Measurements from ENCODE around the gene SCUBE1. TPM values are rescaled to one million over a fixed set of nuclear protein-coding genes. Genes with fewer than 3 reads are reported as not detected.

The SCUBE1 gene
- total RNA-seq, 5 donors from 2014 or later (not counting 1 experiment from before 2014, with no cell fraction given) = 0.03 to 0.10 TPM; not detected in 3

DNA sequence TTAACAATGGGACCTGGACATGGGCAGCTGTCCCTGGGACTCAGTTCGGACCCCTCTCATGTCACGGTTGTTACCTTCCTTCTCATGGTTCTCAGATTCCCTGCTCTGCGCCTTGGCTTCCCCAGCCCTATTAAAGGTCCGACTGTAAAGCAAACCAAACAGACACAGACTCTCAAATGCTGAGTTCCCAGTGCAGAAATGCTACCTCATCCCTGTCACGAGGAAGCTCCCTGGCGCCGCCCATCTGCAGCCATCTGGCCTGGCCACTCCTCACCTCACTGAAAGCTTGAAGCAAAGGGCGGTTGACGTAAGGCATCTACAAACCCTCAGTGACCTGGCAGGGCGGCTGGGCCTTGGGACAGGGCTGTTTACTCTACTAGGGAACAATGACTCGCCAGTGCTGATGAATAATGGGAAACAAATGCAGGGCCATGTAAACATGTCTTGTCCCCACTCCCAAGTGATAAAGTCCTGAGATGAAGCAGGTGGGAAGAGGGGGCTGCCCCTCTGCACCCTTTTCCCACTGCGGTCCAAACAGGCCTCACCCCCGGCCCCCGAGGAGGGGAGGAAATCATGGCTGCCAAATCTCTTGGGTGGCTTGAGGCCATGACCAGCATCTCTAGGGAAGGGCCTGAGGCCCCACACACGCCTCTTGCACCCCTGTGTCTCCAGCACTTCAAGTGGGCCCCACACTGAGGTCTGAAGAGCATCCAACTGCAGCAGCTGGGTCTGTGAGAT is 49.3 kb downstream of the SCUBE1 start:
- no peaks in the 10 kb centered on the region for H3K36me3 ChIP-seq (ENCODE audit: control insufficient read depth in 2 of 2, extremely low read depth in 1 of 2, insufficient read depth in 1 of 2, low read length in 1 of 2)
- H3K9me3 ChIP-seq = no peaks in the 10 kb centered on the region
- peaks cover 0 to 4% of the 10 kb centered on the region in 2 experiments for H3K27me3 ChIP-seq (replicated peaks in 1 of 2; ENCODE audit: control insufficient read depth in 2 of 2, extremely low read depth in 1 of 2, insufficient read depth in 2 of 2, low read length in 1 of 2)
- POLR2A ChIA-PET = no interaction called here
- no peak overlapping the region for H3K4me3 ChIP-seq (ENCODE audit: control insufficient read depth in 1 of 2, extremely low read depth in 1 of 2, low read length in 1 of 2)
- 78% methylated on average over 11 of the region's 15 CpGs for WGBS (ENCODE audit: insufficient coverage)
- ATAC-seq (replicated peaks in 1 of 4) (no peak), DNase-seq (no peak)
- Mint-ChIP-seq H3K4me1 (peaks cover 0 to 6% (median 3%) of the 10 kb centered on the region in 3 donors), H3K27ac (no peak overlapping the region), H3K27me3 (peaks cover 0 to 2% of the 10 kb centered on the region in 2 donors), H3K4me3 (no peak overlapping the region), H3K36me3 (no peaks in the 10 kb centered on the region), H3K9me3 (no peaks in the 10 kb centered on the region)
- no peak overlapping the region for H3K27ac ChIP-seq (ENCODE audit: low read length)
- CTCF ChIA-PET = no interaction called here
- H3K4me1 ChIP-seq (ENCODE audit: control insufficient read depth in 1 of 2, extremely low read depth in 1 of 2, insufficient read depth in 2 of 2, low read length in 2 of 2) = peaks cover 0 to 11% of the 10 kb centered on the region in 2 experiments

DNA sequence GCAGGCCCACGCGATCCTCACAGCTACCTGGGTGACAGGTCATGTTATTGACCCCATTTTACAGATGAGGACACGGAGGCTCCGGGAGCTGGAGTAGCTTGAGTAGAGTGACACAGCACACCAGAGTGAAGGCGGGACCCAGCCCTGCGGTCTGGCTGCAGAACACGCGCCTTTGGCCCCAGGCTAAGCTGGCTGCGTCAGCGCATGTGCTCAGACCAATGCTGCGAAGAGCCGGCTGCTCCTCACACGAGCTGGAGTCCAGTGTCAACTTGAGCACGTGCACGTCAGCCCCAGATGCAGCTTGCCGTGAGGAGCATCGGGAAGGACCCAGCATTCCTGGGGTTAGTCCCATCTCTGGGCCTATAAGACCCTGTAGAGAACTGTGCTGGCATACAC is 49.9 kb downstream of the SCUBE1 start:
- no peaks in the 10 kb centered on the region for H3K9me3 Mint-ChIP-seq
- Histone ChIP-seq H3K27me3 (replicated peaks in 1 of 2; ENCODE audit: control insufficient read depth in 2 of 2, extremely low read depth in 1 of 2, insufficient read depth in 2 of 2, low read length in 1 of 2) (peaks cover 0 to 4% of the 10 kb centered on the region in 2 experiments), H3K4me1 (ENCODE audit: control insufficient read depth in 1 of 2, extremely low read depth in 1 of 2, insufficient read depth in 2 of 2, low read length in 2 of 2) (peaks cover 0 to 16% of the 10 kb centered on the region in 2 experiments), H3K9me3 (no peaks in the 10 kb centered on the region), H3K27ac (ENCODE audit: low read length) (no peak overlapping the region), H3K36me3 (ENCODE audit: control insufficient read depth in 2 of 2, extremely low read depth in 1 of 2, insufficient read depth in 1 of 2, low read length in 1 of 2) (no peaks in the 10 kb centered on the region), H3K4me3 (ENCODE audit: control insufficient read depth in 1 of 2, extremely low read depth in 1 of 2, low read length in 1 of 2) (no peak overlapping the region)
- peaks cover 0 to 2% of the 10 kb centered on the region in 2 donors for H3K27me3 Mint-ChIP-seq
- ATAC-seq (replicated peaks in 1 of 4) (no peak), DNase-seq (no peak)
- 86% methylated on average over 15 of the region's 17 CpGs for WGBS (ENCODE audit: insufficient coverage)
- no peaks in the 10 kb centered on the region for H3K36me3 Mint-ChIP-seq
- H3K4me1 Mint-ChIP-seq = peaks cover 0 to 6% (median 3%) of the 10 kb centered on the region in 3 donors
- H3K27ac Mint-ChIP-seq = no peak overlapping the region
- POLR2A ChIA-PET = no interaction called here
- H3K4me3 Mint-ChIP-seq = no peak overlapping the region
- CTCF ChIA-PET = no interaction called here

DNA sequence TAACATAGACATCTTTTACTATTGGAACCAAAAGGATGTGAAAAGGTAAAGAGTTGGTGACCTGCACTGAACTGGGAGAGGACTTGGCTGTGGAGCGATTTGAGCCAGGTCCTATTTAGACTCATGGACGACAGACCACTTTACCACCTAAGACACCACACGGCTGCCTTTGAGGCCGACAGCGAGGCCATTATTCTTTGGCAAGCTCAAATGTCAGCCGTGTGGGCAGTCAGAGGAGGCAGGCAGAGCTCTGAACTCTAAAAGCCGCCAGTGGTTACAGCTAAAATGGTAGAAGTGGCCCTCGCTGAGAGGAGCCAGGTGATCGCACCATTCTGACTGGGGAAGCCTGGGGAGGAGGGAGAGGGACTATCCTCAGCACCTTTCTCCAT is 50.5 kb downstream of the SCUBE1 start:
- Histone ChIP-seq H3K27me3 (replicated peaks in 1 of 2; ENCODE audit: control insufficient read depth in 2 of 2, extremely low read depth in 1 of 2, insufficient read depth in 2 of 2, low read length in 1 of 2) (no peaks in the 10 kb centered on the region), H3K4me3 (ENCODE audit: control insufficient read depth in 1 of 2, extremely low read depth in 1 of 2, low read length in 1 of 2) (no peak overlapping the region), H3K9me3 (no peaks in the 10 kb centered on the region), H3K4me1 (ENCODE audit: control insufficient read depth in 1 of 2, extremely low read depth in 1 of 2, insufficient read depth in 2 of 2, low read length in 2 of 2) (peaks cover 0 to 16% of the 10 kb centered on the region in 2 experiments), H3K27ac (ENCODE audit: low read length) (no peak overlapping the region), H3K36me3 (ENCODE audit: control insufficient read depth in 2 of 2, extremely low read depth in 1 of 2, insufficient read depth in 1 of 2, low read length in 1 of 2) (no peaks in the 10 kb centered on the region)
- no peaks in the 10 kb centered on the region for H3K36me3 Mint-ChIP-seq
- no CpG with 5 or more reads among the region's 9 CpGs for WGBS (ENCODE audit: insufficient coverage)
- ATAC-seq (replicated peaks in 1 of 4) (no peak), DNase-seq (no peak)
- POLR2A ChIA-PET = no interaction called here
- no peak overlapping the region for H3K4me3 Mint-ChIP-seq
- peaks cover 0 to 2% of the 10 kb centered on the region in 2 donors for H3K27me3 Mint-ChIP-seq
- peaks cover 0 to 6% (median 3%) of the 10 kb centered on the region in 3 donors for H3K4me1 Mint-ChIP-seq
- no peak overlapping the region for H3K27ac Mint-ChIP-seq
- CTCF ChIA-PET = no interaction called here
- H3K9me3 Mint-ChIP-seq = no peaks in the 10 kb centered on the region

DNA sequence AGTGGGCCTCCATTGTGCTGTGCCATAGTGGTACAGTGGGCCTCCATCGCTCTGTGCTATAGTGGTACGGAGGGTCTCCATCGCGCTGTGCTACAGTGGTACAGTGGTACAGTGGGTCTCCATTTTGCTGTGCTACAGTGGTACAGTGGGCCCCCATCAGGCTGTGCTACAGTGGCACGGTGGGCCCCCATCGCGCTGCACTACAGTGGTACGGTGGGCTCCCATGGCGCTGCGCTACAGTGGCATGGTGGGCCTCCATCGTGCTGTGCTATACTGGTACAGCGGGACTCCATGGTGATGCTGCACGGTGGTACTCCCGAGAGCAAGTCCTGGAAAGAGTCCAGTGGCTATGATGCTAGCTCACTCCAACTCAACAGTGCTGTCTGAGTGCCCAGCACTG is 51.8 kb downstream of the SCUBE1 start:
- no peak for DNase-seq
- no peak overlapping the region for H3K4me3 ChIP-seq (ENCODE audit: control insufficient read depth in 1 of 2, extremely low read depth in 1 of 2, low read length in 1 of 2)
- H3K9me3 Mint-ChIP-seq = no peaks in the 10 kb centered on the region
- H3K27me3 ChIP-seq (replicated peaks in 1 of 2; ENCODE audit: control insufficient read depth in 2 of 2, extremely low read depth in 1 of 2, insufficient read depth in 2 of 2, low read length in 1 of 2) = no peaks in the 10 kb centered on the region
- no peak overlapping the region for H3K4me3 Mint-ChIP-seq
- peaks cover 0 to 2% of the 10 kb centered on the region in 2 donors for H3K27me3 Mint-ChIP-seq
- peaks cover 0 to 16% of the 10 kb centered on the region in 2 experiments for H3K4me1 ChIP-seq (ENCODE audit: control insufficient read depth in 1 of 2, extremely low read depth in 1 of 2, insufficient read depth in 2 of 2, low read length in 2 of 2)
- H3K36me3 ChIP-seq (ENCODE audit: control insufficient read depth in 2 of 2, extremely low read depth in 1 of 2, insufficient read depth in 1 of 2, low read length in 1 of 2) = no peaks in the 10 kb centered on the region
- ChIA-PET CTCF (no interaction called here), POLR2A (no interaction called here)
- H3K27ac ChIP-seq (ENCODE audit: low read length) = no peak overlapping the region
- WGBS (ENCODE audit: insufficient coverage) = 97% methylated on average over 14 of the region's 14 CpGs
- no peaks in the 10 kb centered on the region for H3K9me3 ChIP-seq
- H3K36me3 Mint-ChIP-seq = no peaks in the 10 kb centered on the region
- no peak for ATAC-seq (replicated peaks in 1 of 4)
- H3K27ac Mint-ChIP-seq = no peak overlapping the region
- peaks cover 0 to 6% (median 3%) of the 10 kb centered on the region in 3 donors for H3K4me1 Mint-ChIP-seq

- Mint-ChIP-seq H3K4me3 (no peak overlapping the region), H3K27ac (no peak overlapping the region), H3K36me3 (no peaks in the 10 kb centered on the region), H3K27me3 (peaks cover 0 to 2% of the 10 kb centered on the region in 2 donors), H3K9me3 (no peaks in the 10 kb centered on the region), H3K4me1 (peaks cover 0 to 6% (median 3%) of the 10 kb centered on the region in 3 donors)
- H3K27ac ChIP-seq (ENCODE audit: low read length) = no peak overlapping the region
- H3K36me3 ChIP-seq (ENCODE audit: control insufficient read depth in 2 of 2, extremely low read depth in 1 of 2, insufficient read depth in 1 of 2, low read length in 1 of 2) = no peaks in the 10 kb centered on the region
- ChIA-PET POLR2A (no interaction called here), CTCF (interaction anchor here in 1 of 2 donors (0.6 kb wide), 1 partner anchor 54 kb away, joined by 3 read pairs; no protein-coding TSS in a partner anchor)
- H3K4me1 ChIP-seq (ENCODE audit: control insufficient read depth in 1 of 2, extremely low read depth in 1 of 2, insufficient read depth in 2 of 2, low read length in 2 of 2) = peaks cover 0 to 16% of the 10 kb centered on the region in 2 experiments
- ATAC-seq (replicated peaks in 1 of 4) (no peak), DNase-seq (no peak)
- H3K9me3 ChIP-seq = no peaks in the 10 kb centered on the region
- no peak overlapping the region for H3K4me3 ChIP-seq (ENCODE audit: control insufficient read depth in 1 of 2, extremely low read depth in 1 of 2, low read length in 1 of 2)
- H3K27me3 ChIP-seq (replicated peaks in 1 of 2; ENCODE audit: control insufficient read depth in 2 of 2, extremely low read depth in 1 of 2, insufficient read depth in 2 of 2, low read length in 1 of 2) = peaks cover 0 to 7% of the 10 kb centered on the region in 2 experiments
- WGBS (ENCODE audit: insufficient coverage) = 66% methylated on average over 10 of the region's 10 CpGs
Measured at GRCh38 chr22:43289976-43290721, 53.0 kb downstream of the SCUBE1 start.

- POLR2A ChIA-PET = no interaction called here
- Histone ChIP-seq H3K27me3 (replicated peaks in 1 of 2; ENCODE audit: control insufficient read depth in 2 of 2, extremely low read depth in 1 of 2, insufficient read depth in 2 of 2, low read length in 1 of 2) (peaks cover 0 to 13% of the 10 kb centered on the region in 2 experiments), H3K4me3 (ENCODE audit: control insufficient read depth in 1 of 2, extremely low read depth in 1 of 2, low read length in 1 of 2) (no peak overlapping the region), H3K4me1 (ENCODE audit: control insufficient read depth in 1 of 2, extremely low read depth in 1 of 2, insufficient read depth in 2 of 2, low read length in 2 of 2) (peaks cover 0 to 16% of the 10 kb centered on the region in 2 experiments), H3K27ac (ENCODE audit: low read length) (no peak overlapping the region), H3K36me3 (ENCODE audit: control insufficient read depth in 2 of 2, extremely low read depth in 1 of 2, insufficient read depth in 1 of 2, low read length in 1 of 2) (no peaks in the 10 kb centered on the region), H3K9me3 (no peaks in the 10 kb centered on the region)
- Mint-ChIP-seq H3K4me1 (peaks cover 0 to 6% (median 3%) of the 10 kb centered on the region in 3 donors), H3K4me3 (no peak overlapping the region), H3K27ac (no peak overlapping the region), H3K36me3 (no peaks in the 10 kb centered on the region), H3K27me3 (peaks cover 0 to 2% of the 10 kb centered on the region in 2 donors), H3K9me3 (no peaks in the 10 kb centered on the region)
- CTCF ChIA-PET = interaction anchor here in 1 of 2 donors (0.6 kb wide), 1 partner anchor 55 kb away, joined by 3 read pairs; no protein-coding TSS in a partner anchor
- 69% methylated on average over 10 of the region's 13 CpGs for WGBS (ENCODE audit: insufficient coverage)
- DNase-seq (no peak), ATAC-seq (replicated peaks in 1 of 4) (no peak)
Measured at GRCh38 chr22:43289531-43289963, 53.6 kb downstream of the SCUBE1 start.

Measured in T-cell (primary cell).